HG02623 (cell line): ENCODE results near the gene FHIP1A.

Experiments
- ATAC-seq: cut with Tn5 transposase; IDR thresholded peaks from one replicate; pipeline ENCODE4 v1.9.1; 2021; ENCODE audit warnings: moderate library complexity; ENCODE audit not compliant: unreplicated experiment

The FHIP1A gene

GRCh38 chr4:151455212-151455611, 46.2 kb downstream of the FHIP1A start:
- ATAC-seq = no peak

DNA sequence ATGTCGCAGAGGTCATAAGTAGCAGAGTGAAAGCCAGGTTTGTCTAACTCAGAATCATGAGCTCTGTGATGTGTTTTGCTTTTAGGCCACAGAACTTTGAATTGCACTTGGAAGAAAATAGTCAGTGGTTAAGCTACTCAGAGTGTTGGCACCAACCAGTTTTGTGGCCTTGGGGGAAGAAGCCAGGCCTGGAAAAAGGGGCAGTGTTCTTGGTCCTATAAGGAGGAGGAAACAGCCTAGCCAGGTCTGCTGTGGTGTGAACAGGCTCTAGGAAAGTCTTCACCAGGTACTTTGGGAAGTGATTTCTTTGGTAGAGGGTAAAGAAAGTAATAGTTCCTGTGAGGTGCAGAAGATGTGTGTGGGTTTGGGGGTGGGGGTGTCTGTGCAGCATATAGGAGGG, 49.2 kb downstream of the FHIP1A start:
- ATAC-seq = no peak
